Osteocyte (in vitro differentiated cells): ENCODE data around the gene RNASE2. TPM values are rescaled to one million over a fixed set of nuclear protein-coding genes. Genes with fewer than 3 reads are reported as not detected.
"Not testable (repeated sequence)": the region's sequence is repeated elsewhere in the genome, so short reads cannot be mapped to it uniquely, and the experiment has no call there.

Source experiments
- DNase-seq: peaks from one replicate; pipeline ENCODE4 v3.0.0; 2021; ENCODE audit warnings: mixed read lengths; ENCODE audit not compliant: unreplicated experiment; ENCODE audit errors: extremely low spot score
- H3K27ac Mint-ChIP-seq: one replicate; pipeline ENCODE4 v1.8.0; 2021; ENCODE audit warnings: mild to moderate bottlenecking, mixed read lengths; ENCODE audit not compliant: unreplicated experiment
- H3K27me3 Mint-ChIP-seq: one replicate; pipeline ENCODE4 v1.8.0; 2021; ENCODE audit warnings: mixed read lengths; ENCODE audit not compliant: unreplicated experiment
- H3K36me3 Mint-ChIP-seq: one replicate; pipeline ENCODE4 v1.8.0; 2021; ENCODE audit warnings: mixed read lengths; ENCODE audit not compliant: unreplicated experiment
- H3K4me1 Mint-ChIP-seq: one replicate; pipeline ENCODE4 v1.8.0; 2021; ENCODE audit warnings: mixed read lengths; ENCODE audit not compliant: unreplicated experiment
- H3K4me3 Mint-ChIP-seq: one replicate; pipeline ENCODE4 v1.8.0; 2021; ENCODE audit warnings: mild to moderate bottlenecking, moderate library complexity, mixed read lengths; ENCODE audit not compliant: unreplicated experiment
- H3K9me3 Mint-ChIP-seq: one replicate; pipeline ENCODE4 v1.8.0; 2021; ENCODE audit warnings: mixed read lengths; ENCODE audit not compliant: unreplicated experiment
- long read RNA-seq: library from polyadenylated mRNA; unstranded; transcript quantifications from one replicate; pipeline ENCODE4 v2.0.0, GENCODE V29; 2021
- total RNA-seq: library from RNA; stranded (reverse); gene quantifications from 2 replicates; pipeline ENCODE4 v1.2.1, GENCODE V29; 2021
- TF ChIP-seq, protein P1 (sequence below): fragments of 200-600 bp; sonication (generic); IDR thresholded peaks from 2 replicates; pipeline ENCODE4 v1.5.0; 2021; ENCODE audit warnings: antibody characterized with exemption, mild to moderate bottlenecking, moderate library complexity

RNASE2 gene
- not detected in 2 replicates for total RNA-seq
- long read RNA-seq: 0 reads

DNA sequence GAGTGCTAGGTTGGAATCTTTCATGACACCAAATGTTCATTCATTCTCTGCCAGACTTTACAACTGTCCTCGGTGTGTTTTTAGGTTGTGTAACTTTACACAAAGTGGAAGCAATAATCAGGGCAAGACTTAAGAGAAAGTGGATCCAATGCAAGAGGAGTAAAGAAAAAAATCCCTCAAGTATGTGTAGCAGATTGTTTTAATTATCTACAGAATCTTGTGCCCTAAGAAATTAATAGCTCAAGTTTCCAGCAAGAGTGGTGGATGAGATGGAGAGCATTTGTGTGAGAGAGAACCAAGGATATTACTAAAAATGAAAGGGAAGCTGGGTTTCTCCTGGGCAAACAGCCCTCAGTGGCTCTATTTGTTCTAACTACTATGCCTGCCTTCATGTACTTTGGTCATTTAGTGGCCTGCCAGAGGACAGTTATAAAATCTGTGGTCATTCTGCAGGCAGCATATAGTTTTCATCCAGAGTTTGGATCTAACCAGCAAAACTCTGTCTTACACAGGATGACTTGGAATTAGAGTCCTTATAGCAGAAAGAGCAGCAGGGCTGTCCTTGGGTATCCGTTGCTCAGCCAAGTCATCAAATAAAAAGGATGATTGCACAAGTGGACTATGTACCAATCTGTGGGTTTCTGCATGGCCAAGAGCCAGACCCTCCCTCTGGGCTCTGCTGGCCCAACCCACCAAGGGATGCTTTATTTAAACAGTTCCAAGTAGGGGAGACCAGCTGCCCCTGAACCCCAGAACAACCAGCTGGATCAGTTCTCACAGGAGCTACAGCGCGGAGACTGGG is at the start of gene RNASE2:
Gene RNASE2, plus strand, starts transcription at position 752 of the 802 bp plus-strand sequence. CDS start 285 bp downstream, outside the sequence.
- H3K36me3 Mint-ChIP-seq, H3K4me1 Mint-ChIP-seq, H3K9me3 Mint-ChIP-seq, H3K4me3 Mint-ChIP-seq, DNase-seq, H3K27ac Mint-ChIP-seq: not testable (repeated sequence)
- peaks cover 50% of the 10 kb centered on the region for H3K27me3 Mint-ChIP-seq

DNA sequence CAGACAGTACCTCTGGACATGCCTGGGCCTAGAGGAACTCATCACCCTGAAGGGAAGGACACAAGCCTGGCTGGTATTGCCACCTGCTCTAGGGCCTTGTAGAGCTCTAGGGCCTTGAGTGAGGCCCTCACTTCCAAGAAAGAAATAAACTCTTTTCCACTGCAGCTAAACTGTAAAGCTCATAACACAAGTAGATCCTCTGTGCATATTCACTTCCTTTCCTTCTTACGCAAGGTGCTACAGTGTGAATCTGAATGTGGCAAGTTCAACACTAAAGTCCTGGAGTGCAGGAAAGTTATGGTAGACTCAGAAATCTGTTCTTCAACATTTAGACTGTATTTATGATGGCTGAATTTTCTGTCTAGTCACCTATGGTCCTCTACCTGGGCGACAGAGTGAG is 49.6 kb upstream of the RNASE2 start:
- Mint-ChIP-seq H3K4me3 (no peak overlapping the region), H3K36me3 (no peaks in the 10 kb centered on the region), H3K27ac (no peak overlapping the region), H3K4me1 (no peaks in the 10 kb centered on the region), H3K27me3 (peaks cover 3% of the 10 kb centered on the region), H3K9me3 (no peaks in the 10 kb centered on the region)
- no peak for DNase-seq
- TF ChIP-seq, protein P1, sequence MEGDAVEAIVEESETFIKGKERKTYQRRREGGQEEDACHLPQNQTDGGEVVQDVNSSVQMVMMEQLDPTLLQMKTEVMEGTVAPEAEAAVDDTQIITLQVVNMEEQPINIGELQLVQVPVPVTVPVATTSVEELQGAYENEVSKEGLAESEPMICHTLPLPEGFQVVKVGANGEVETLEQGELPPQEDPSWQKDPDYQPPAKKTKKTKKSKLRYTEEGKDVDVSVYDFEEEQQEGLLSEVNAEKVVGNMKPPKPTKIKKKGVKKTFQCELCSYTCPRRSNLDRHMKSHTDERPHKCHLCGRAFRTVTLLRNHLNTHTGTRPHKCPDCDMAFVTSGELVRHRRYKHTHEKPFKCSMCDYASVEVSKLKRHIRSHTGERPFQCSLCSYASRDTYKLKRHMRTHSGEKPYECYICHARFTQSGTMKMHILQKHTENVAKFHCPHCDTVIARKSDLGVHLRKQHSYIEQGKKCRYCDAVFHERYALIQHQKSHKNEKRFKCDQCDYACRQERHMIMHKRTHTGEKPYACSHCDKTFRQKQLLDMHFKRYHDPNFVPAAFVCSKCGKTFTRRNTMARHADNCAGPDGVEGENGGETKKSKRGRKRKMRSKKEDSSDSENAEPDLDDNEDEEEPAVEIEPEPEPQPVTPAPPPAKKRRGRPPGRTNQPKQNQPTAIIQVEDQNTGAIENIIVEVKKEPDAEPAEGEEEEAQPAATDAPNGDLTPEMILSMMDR: no peak

DNA sequence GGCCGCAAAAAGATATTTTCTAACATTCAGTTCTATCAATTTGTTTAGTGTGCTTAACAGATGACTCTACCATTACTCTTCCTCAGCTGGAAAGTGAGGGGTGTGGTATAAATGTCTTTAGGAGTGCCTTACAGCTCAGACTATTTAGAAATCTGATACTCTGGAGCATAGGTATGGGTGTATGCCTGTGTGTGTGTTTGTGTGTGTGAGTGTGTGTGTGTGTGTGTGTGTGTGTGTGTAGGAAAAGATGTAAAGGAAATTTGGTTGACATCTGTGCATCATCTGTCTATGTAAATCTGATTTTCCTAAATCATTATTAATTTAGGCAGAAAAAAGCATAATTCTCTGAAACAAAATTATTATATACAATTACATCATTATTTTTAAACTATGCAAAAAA is 48.1 kb upstream of the RNASE2 start:
- TF ChIP-seq, protein P1: no peak
- Mint-ChIP-seq H3K4me1 (no peaks in the 10 kb centered on the region), H3K36me3 (no peaks in the 10 kb centered on the region), H3K27ac (no peak overlapping the region), H3K27me3 (peaks cover 3% of the 10 kb centered on the region), H3K9me3 (no peaks in the 10 kb centered on the region), H3K4me3 (no peak overlapping the region)
- no peak for DNase-seq

DNA sequence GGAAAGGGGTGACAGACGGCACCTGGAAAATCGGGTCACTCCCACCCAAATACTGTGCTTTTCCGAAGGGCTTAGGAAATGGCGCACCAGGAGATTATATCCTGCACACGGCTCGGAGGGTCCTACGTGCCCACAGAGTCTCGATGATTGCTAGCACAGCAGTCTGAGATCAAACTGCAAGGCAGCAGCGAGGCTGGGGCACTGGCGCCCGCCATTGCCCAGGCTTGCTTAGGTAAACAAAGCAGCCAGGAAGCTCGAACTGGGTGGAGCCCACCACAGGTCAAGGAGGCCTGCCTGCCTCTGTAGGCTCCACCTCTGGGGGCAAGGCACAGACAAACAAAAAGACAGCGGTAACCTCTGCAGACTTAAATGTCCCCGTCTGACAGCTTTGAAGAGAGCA is 44.5 kb upstream of the RNASE2 start:
- DNase-seq, H3K36me3 Mint-ChIP-seq, H3K27me3 Mint-ChIP-seq, H3K4me1 Mint-ChIP-seq, H3K4me3 Mint-ChIP-seq, H3K9me3 Mint-ChIP-seq, H3K27ac Mint-ChIP-seq: not testable (repeated sequence)

DNA sequence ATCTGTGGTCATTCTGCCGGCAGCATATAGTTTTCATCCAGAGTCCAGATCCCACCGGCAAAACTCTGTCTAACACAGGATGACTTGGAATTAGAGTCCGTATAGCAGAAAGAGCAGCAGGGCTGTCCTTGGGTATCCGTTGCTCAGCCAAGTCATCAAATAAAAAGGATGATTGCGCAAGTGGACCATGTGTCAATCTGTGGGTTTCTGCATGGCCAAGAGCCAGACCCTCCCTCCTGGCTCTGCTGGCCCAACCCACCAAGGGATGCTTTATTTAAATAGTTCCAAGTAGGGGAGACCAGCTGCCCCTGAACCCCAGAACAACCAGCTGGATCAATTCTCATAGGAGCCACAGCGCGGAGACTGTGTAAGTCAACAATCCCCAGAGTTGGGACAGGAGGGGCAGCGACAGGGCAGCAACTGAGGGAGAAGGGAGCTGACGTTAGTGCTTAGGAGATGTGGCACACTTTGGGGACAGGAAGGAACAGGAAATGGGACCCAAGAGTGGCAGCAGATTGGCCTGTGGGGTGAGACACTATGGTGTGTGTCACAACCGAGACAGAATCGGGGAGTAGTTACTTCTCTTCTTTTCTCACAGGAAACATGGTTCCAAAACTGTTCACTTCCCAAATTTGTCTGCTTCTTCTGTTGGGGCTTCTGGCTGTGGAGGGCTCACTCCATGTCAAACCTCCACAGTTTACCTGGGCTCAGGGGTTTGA is 36.1 kb upstream of the RNASE2 start:
- H3K27me3 Mint-ChIP-seq, DNase-seq, H3K4me3 Mint-ChIP-seq, H3K27ac Mint-ChIP-seq, H3K36me3 Mint-ChIP-seq, H3K9me3 Mint-ChIP-seq, H3K4me1 Mint-ChIP-seq: not testable (repeated sequence)

DNA sequence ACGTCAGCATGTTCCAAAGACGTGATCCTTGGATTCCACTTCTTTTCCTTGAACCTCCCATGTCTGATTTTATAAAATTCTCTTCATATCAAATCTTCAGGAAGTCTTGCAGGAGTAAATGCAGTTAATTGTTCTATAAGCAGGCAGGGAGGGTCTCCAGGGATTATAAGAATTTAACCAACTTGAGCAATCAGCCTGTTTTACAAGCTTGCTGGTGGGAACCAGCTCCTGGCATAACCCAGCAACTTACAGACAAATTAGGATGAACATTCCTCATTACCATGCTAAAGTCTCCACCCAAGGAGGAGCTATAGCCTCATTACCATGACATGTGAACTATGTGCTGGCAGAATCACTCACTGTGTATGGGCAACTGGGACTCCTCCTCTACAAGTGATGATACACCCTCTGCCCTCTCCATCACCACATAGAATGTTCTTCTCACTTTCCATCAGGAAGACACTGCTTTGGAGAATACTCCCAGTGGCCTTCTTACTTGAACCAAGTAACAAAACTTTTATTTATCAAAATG is 31.5 kb upstream of the RNASE2 start:
- H3K27ac Mint-ChIP-seq, H3K4me1 Mint-ChIP-seq, H3K4me3 Mint-ChIP-seq, DNase-seq, H3K9me3 Mint-ChIP-seq, H3K27me3 Mint-ChIP-seq, H3K36me3 Mint-ChIP-seq: not testable (repeated sequence)
